Fibroblast of lung (primary cell): ENCODE data around the gene THEMIS2. TPM values are rescaled to one million over a fixed set of nuclear protein-coding genes. Genes with fewer than 3 reads are reported as not detected.

ENCODE experiments used
- DNase-seq, 2 donors: peaks; one replicate each; pipeline versions ENCODE4 v3.0.0 to v3.0.0-alpha.2; 2010; ENCODE audit warnings: low read depth in 2 of 2
- H2AFZ ChIP-seq: 2 replicates; pipeline ENCODE4 v1.5.1; 2012; ENCODE audit warnings: low read length, control low read depth, inconsistent platforms
- H3K27ac ChIP-seq: 2 replicates; pipeline ENCODE4 v1.5.1; 2011; ENCODE audit warnings: low read length, control low read depth; ENCODE audit not compliant: insufficient read depth
- H3K27me3 ChIP-seq: 2 replicates; pipeline ENCODE4 v1.5.1; 2011; ENCODE audit warnings: mild to moderate bottlenecking, low read length; ENCODE audit not compliant: control insufficient read depth, insufficient read depth
- H3K36me3 ChIP-seq: 2 replicates; pipeline ENCODE4 v1.5.1; 2011; ENCODE audit warnings: low read length; ENCODE audit not compliant: control insufficient read depth, insufficient read depth
- H3K4me1 ChIP-seq: 2 replicates; pipeline ENCODE4 v1.5.1; 2011; ENCODE audit warnings: low read length; ENCODE audit not compliant: control insufficient read depth, insufficient read depth; ENCODE audit errors: extremely low read depth
- H3K4me2 ChIP-seq: 2 replicates; pipeline ENCODE4 v1.5.1; 2011; ENCODE audit warnings: low read length, control low read depth; ENCODE audit not compliant: insufficient read depth; ENCODE audit errors: extremely low read depth
- H3K4me3 ChIP-seq, 4 experiments: fragments of 200-600 bp in 1 of 4; sonication (generic) in 1 of 4; replicated peaks in 1 of 4; 2 replicates each; pipeline ENCODE4 v1.5.1; 2011 to 2016; ENCODE audit warnings: low read length in 4 of 4, low read depth in 3 of 4, mild to moderate bottlenecking in 3 of 4, control low read depth in 2 of 4, inconsistent platforms in 1 of 4, mixed read lengths in 1 of 4; ENCODE audit not compliant: insufficient read depth in 1 of 4; ENCODE audit errors: control extremely low read depth in 1 of 4
- H3K79me2 ChIP-seq: 2 replicates; pipeline ENCODE4 v1.5.1; 2012; ENCODE audit warnings: mild to moderate bottlenecking, low read length, inconsistent platforms; ENCODE audit not compliant: control insufficient read depth, insufficient read depth
- H3K9ac ChIP-seq: 2 replicates; pipeline ENCODE4 v1.5.1; 2011; ENCODE audit warnings: mild to moderate bottlenecking, low read length, control low read depth; ENCODE audit not compliant: insufficient read depth
- H3K9me3 ChIP-seq: 2 replicates; pipeline ENCODE4 v1.5.1; 2012; ENCODE audit warnings: low read depth, low read length; ENCODE audit not compliant: control insufficient read depth, insufficient read depth
- H4K20me1 ChIP-seq: 2 replicates; pipeline ENCODE4 v1.5.1; 2011; ENCODE audit warnings: low read length; ENCODE audit not compliant: control insufficient read depth, insufficient read depth; ENCODE audit errors: extremely low read depth
- CTCF ChIP-seq, 2 donors: IDR thresholded peaks in 1 of 2; conservative IDR thresholded peaks in 1 of 2; 1 replicate in 1 of 2; 2 replicates in 1 of 2; pipeline ENCODE4 v1.5.1; 2011 to 2012; ENCODE audit warnings: low read length in 2 of 2, control low read depth in 1 of 2, inconsistent platforms in 1 of 2, low read depth in 1 of 2, mild to moderate bottlenecking in 1 of 2
- EZH2 ChIP-seq: IDR thresholded peaks from 2 replicates; pipeline ENCODE4 v1.5.1; 2012; ENCODE audit warnings: low read length, control low read depth, mild to moderate bottlenecking; ENCODE audit errors: missing control alignments
- polyA plus RNA-seq, 2 donors: library from polyadenylated mRNA; depleted of rRNA in 1 of 2; stranded (reverse) in 1 of 2; unstranded in 1 of 2; fragments of >200 nt; gene quantifications; 2 replicates each; pipeline ENCODE4 v1.2.1, GENCODE V29; 2011 to 2012; ENCODE audit warnings: missing spikeins in 1 of 2
- total RNA-seq: library from RNA; depleted of rRNA; stranded (reverse); fragments of >200 nt; gene quantifications from 2 replicates; pipeline ENCODE4 v1.2.1, GENCODE V29; 2014

THEMIS2 gene
- total and polyA plus RNA-seq, 2 donors (not counting 1 experiment from before 2014, with no cell fraction given) = 4.0 to 43.6 TPM

DNA sequence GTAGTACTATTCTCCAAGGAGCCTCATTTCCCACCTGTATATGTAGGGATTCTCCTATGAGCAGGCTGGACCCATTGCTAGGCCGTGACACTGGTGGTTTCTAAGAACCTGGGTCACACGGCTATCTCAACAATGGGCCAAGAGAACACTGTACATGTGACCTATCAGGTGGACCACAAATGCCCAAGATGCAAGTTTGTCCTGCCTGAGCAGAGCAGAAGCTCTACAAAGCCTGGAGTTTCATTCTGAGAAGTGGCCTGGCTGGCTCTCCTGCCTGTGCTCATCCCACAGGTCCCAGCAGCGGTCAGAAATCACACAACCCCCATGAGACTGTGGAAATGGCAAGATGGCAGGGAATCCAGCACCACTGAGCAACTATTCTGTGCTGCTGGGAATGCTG lies 17.2 kb downstream of the THEMIS2 start:
- DNase-seq = no peak
- Histone ChIP-seq H3K79me2 (no peaks in the 10 kb centered on the region), H3K9me3 (no peaks in the 10 kb centered on the region), H4K20me1 (no peaks in the 10 kb centered on the region), H3K4me1 (no peaks in the 10 kb centered on the region), H3K4me2 (no peak overlapping the region), H3K27ac (no peak overlapping the region), H2AFZ (no peak overlapping the region), H3K27me3 (no peaks in the 10 kb centered on the region), H3K9ac (no peak overlapping the region), H3K36me3 (peaks cover 2% of the 10 kb centered on the region), H3K4me3 (no peak overlapping the region)
- TF ChIP-seq CTCF (conservative IDR thresholded peaks at IDR 0.05 in 1 of 2, IDR thresholded peaks at IDR 0.05 in 1 of 2; ENCODE audit: low read depth in 1 of 2, low read length in 2 of 2) (no peak), EZH2 (no peak)

DNA sequence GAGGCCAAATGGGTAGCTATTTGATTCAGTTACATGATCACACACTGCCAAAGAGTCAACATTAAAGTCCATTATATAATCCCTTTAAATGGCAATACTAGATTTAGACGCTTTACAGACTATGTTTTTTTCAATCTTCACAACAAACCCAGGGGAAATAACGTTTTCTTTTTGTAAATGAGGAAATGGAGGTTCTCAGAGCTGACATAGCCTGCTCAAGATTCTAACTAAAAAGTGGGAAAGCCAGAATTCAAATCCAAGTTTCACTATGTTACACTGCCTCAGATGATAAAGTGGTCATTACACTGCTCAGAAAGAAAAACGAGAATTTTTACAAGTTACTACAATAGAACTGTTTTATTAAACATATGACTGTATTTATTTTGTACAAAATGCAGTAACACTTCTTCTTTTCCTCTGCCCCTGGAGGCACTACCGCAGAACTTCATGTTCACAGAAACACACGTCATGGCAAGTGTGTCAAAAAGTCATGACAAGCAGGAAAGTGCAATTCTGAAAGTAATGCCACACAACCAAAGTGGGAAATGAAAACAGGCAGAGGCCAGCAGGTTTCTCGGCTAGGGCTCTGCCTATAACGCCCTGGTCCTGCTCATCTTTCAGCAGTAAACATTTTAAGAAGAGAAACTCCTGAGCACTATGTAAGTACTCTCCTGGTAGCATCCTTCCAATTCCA lies 19.0 kb downstream of the THEMIS2 start:
- no peak overlapping the region for H3K4me3 ChIP-seq
- H3K36me3 ChIP-seq = peaks cover 5% of the 10 kb centered on the region
- no peaks in the 10 kb centered on the region for H4K20me1 ChIP-seq
- H3K4me1 ChIP-seq = no peaks in the 10 kb centered on the region
- no peaks in the 10 kb centered on the region for H3K27me3 ChIP-seq
- no peak overlapping the region for H3K9ac ChIP-seq
- TF ChIP-seq CTCF (conservative IDR thresholded peaks at IDR 0.05 in 1 of 2, IDR thresholded peaks at IDR 0.05 in 1 of 2; ENCODE audit: low read depth in 1 of 2, low read length in 2 of 2) = no peak
- no peak for TF ChIP-seq EZH2
- H3K9me3 ChIP-seq = no peaks in the 10 kb centered on the region
- no peak overlapping the region for H3K27ac ChIP-seq
- no peak overlapping the region for H3K4me2 ChIP-seq
- no peaks in the 10 kb centered on the region for H3K79me2 ChIP-seq
- H2AFZ ChIP-seq = no peak overlapping the region
- no peak for DNase-seq

DNA sequence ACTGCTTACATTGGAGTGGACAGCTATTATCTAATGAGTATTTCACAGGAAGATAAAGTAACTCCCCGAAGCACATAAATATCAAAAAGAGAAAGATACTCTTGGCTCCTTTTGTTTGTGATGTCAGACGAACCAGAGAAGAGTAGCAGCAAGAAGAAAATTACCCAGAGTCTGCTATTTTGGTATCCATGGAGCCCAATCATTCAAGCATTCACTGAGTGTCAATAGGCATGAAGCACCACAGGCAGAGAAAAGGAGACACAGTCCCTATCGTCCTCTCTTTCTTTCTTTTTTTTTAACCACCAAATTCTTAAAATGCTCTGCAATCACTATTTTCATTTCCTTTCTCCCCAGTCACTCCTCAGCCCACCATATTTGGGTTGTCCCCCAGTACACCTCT lies 22.2 kb downstream of the THEMIS2 start:
- TF ChIP-seq CTCF (conservative IDR thresholded peaks at IDR 0.05 in 1 of 2, IDR thresholded peaks at IDR 0.05 in 1 of 2; ENCODE audit: low read depth in 1 of 2, low read length in 2 of 2) (no peak), EZH2 (no peak)
- no peak for DNase-seq
- Histone ChIP-seq H3K36me3 (peaks cover 5% of the 10 kb centered on the region), H3K4me1 (no peaks in the 10 kb centered on the region), H3K9me3 (no peaks in the 10 kb centered on the region), H3K4me2 (no peak overlapping the region), H3K79me2 (no peaks in the 10 kb centered on the region), H4K20me1 (no peaks in the 10 kb centered on the region), H3K27ac (no peak overlapping the region), H3K9ac (no peak overlapping the region), H2AFZ (no peak overlapping the region), H3K27me3 (no peaks in the 10 kb centered on the region), H3K4me3 (no peak overlapping the region)
